Amygdala (tissue), 56 donors: Measurements from ENCODE around the gene KCNJ18.
"Not testable (repeated sequence)": the region's sequence is repeated elsewhere in the genome, so short reads cannot be mapped to it uniquely, and the experiment has no call there.

ENCODE experiments used
- DNase-seq, 56 donors: peaks; one replicate each; lab custom pipeline; 2025; lab: John Stamatoyannopoulos, UW

Gene KCNJ18

GRCh38 chr17:21670361-21671155, 21.8 kb upstream of the KCNJ18 start:
- not testable (repeated sequence) for DNase-seq

- DNase-seq, result not testable (repeated sequence)
Observed at GRCh38 chr17:21671437-21671836, 20.9 kb upstream of the KCNJ18 start.

- DNase-seq, result not testable (repeated sequence)
Observed at GRCh38 chr17:21671871-21672270, 20.5 kb upstream of the KCNJ18 start.

GRCh38 chr17:21673451-21674241, 18.7 kb upstream of the KCNJ18 start:
- DNase-seq, result not testable (repeated sequence)

- DNase-seq, result no peak
Observed at GRCh38 chr17:21674242-21674731, 18.0 kb upstream of the KCNJ18 start.

GRCh38 chr17:21674891-21675738, 17.2 kb upstream of the KCNJ18 start:
- DNase-seq, result not testable (repeated sequence)

GRCh38 chr17:21675739-21676130, 16.6 kb upstream of the KCNJ18 start:
- not testable (repeated sequence) for DNase-seq

GRCh38 chr17:21676281-21677111, 15.8 kb upstream of the KCNJ18 start:
- no peak for DNase-seq

- no peak for DNase-seq
Observed at GRCh38 chr17:21677126-21677910, 15.0 kb upstream of the KCNJ18 start.

GRCh38 chr17:21677911-21678310, 14.4 kb upstream of the KCNJ18 start:
- peak in 1 of 56 donors; percentile 15 for DNase-seq

GRCh38 chr17:21678393-21679081, 13.8 kb upstream of the KCNJ18 start:
- peak in 11 of 56 donors; percentile 10 to 67 (median 39) for DNase-seq

- no peak for DNase-seq
Observed at GRCh38 chr17:21679256-21680146, 12.8 kb upstream of the KCNJ18 start.

- DNase-seq, result no peak
Observed at GRCh38 chr17:21680366-21680765, 12.0 kb upstream of the KCNJ18 start.

GRCh38 chr17:21680850-21681351, 11.4 kb upstream of the KCNJ18 start:
- DNase-seq, result peak in 2 of 56 donors; percentile 23 to 40

- not testable (repeated sequence) for DNase-seq
Observed at GRCh38 chr17:21681576-21681975, 10.7 kb upstream of the KCNJ18 start.

- DNase-seq, result not testable (repeated sequence)
Observed at GRCh38 chr17:21682130-21682529, 10.2 kb upstream of the KCNJ18 start.
